ENCODE measurements around the gene RUNX1. TPM values are rescaled to one million over a fixed set of nuclear protein-coding genes. Genes with fewer than 3 reads are reported as not detected.

Gene RUNX1
- total and polyA plus RNA-seq, 10 donors, result 4.8 to 70.0 (median 43.6) TPM

- TF ChIP-seq POLR2A (IDR thresholded peaks at IDR 0.05) (no peak), CTCF (IDR thresholded peaks at IDR 0.05 in 8 of 11, conservative IDR thresholded peaks at IDR 0.05 in 3 of 11) (no peak), POLR2AphosphoS5 (IDR thresholded peaks at IDR 0.05) (no peak)
Observed at GRCh38 chr21:35046263-35046624, 2.9 kb downstream of the RUNX1 start.

GRCh38 chr21:35045542-35046262, 3.4 kb downstream of the RUNX1 start:
- peak overlapping the region; percentile 37 to 97 (median 92) for H3K27ac ChIP-seq
- no peaks in the 10 kb centered on the region for H3K9me3 ChIP-seq
- no peak for DNase-seq
- H3K4me1 ChIP-seq, result peaks cover 34 to 99% (median 95%) of the 10 kb centered on the region in 6 donors
- H3K27me3 ChIP-seq (replicated peaks in 1 of 7), result peaks cover 0 to 4% (median 0%) of the 10 kb centered on the region in 7 donors
- TF ChIP-seq CTCF (IDR thresholded peaks at IDR 0.05 in 8 of 11, conservative IDR thresholded peaks at IDR 0.05 in 3 of 11) (no peak), POLR2A (IDR thresholded peaks at IDR 0.05) (no peak), POLR2AphosphoS5 (IDR thresholded peaks at IDR 0.05) (no peak)
- WGBS, 5 donors, result 35 to 47% (median 45%) methylated on average over 16 to 17 of the region's 17 CpGs
- H3K4me3 ChIP-seq, result peak overlapping the region in 7 of 8 donors; percentile 15 to 79 (median 49)
- intact Hi-C loops (cut with DNase I; ENCODE audit: low total_unique reads), result no loop called here
- peaks cover 0 to 9% (median 0%) of the 10 kb centered on the region in 6 donors for H3K36me3 ChIP-seq

More at GRCh38 chr21:35046263-35046624, 2.9 kb downstream of the RUNX1 start:
- no peaks in the 10 kb centered on the region for H3K9me3 ChIP-seq
- H3K27ac ChIP-seq, result peak overlapping the region; percentile 37 to 97 (median 92)
- intact Hi-C loops (cut with DNase I; ENCODE audit: low total_unique reads), result no loop called here
- H3K27me3 ChIP-seq (replicated peaks in 1 of 7), result peaks cover 0 to 4% (median 0%) of the 10 kb centered on the region in 7 donors
- peak overlapping the region in 7 of 8 donors; percentile 15 to 79 (median 49) for H3K4me3 ChIP-seq
- H3K36me3 ChIP-seq, result peaks cover 0 to 9% (median 0%) of the 10 kb centered on the region in 6 donors
- no peak for DNase-seq
- WGBS, 5 donors, result 22 to 37% (median 31%) methylated on average over 6 of the region's 6 CpGs
- peaks cover 40 to 99% (median 95%) of the 10 kb centered on the region in 6 donors for H3K4me1 ChIP-seq

DNA sequence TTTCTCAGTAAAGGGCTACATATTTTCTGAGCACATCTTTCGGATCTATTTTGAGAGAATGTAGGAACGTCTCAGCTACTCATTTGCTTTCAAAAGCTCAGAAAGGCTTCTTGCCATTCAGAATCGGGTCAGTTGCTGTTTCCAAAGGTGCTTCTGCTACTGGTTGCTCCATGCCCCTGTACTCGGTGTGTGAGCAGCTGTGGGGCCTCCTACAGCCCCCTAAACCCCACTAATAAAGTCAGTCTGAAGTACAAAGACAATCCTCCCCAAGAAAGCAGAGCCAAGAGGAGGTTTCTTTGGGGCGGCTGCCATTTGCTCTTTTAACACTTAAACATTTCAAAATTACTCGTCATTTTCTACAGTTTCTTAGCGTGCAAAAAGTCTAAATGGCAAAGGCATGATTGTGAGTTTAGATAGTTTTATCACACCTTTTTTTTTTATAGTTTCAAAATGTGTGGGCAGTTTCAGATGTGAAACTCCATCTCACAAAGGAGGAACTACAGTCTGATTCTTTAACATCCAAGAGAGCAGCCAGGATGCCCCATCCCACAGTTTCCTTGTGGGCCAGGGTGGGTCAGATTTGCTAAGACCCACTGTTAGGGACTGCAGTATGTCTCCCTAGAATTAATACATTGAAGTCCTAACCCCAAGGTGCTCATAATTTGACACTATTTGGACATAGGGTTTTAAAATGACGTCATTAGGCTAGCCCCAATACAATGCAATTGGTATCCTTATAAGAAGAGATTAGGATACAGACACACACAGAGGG, 4.1 kb downstream of the RUNX1 start:
- Histone ChIP-seq H3K27me3 (replicated peaks in 1 of 7) (peaks cover 0 to 4% (median 0%) of the 10 kb centered on the region in 7 donors), H3K4me3 (peak overlapping the region in 3 of 8 donors; percentile 47 to 79 (median 49)), H3K36me3 (peaks cover 0 to 9% (median 0%) of the 10 kb centered on the region in 6 donors), H3K9me3 (no peaks in the 10 kb centered on the region), H3K27ac (peak overlapping the region in 7 of 8 donors; percentile 46 to 97 (median 92)), H3K4me1 (peaks cover 35 to 99% (median 95%) of the 10 kb centered on the region in 6 donors)
- DNase-seq, result no peak
- intact Hi-C loops (cut with DNase I; ENCODE audit: low total_unique reads), result no loop called here
- TF ChIP-seq CTCF (IDR thresholded peaks at IDR 0.05 in 8 of 11, conservative IDR thresholded peaks at IDR 0.05 in 3 of 11) (no peak), POLR2AphosphoS5 (IDR thresholded peaks at IDR 0.05) (no peak)
- 43 to 59% (median 50%) methylated on average over 8 of the region's 8 CpGs for WGBS, 5 donors

Data from spleen (tissue), 11 donors.